CD14-positive monocyte (primary cell): ENCODE data around the gene MIAT. TPM values are rescaled to one million over a fixed set of nuclear protein-coding genes. Genes with fewer than 3 reads are reported as not detected.

Experiments used
- DNase-seq, 3 donors: peaks; one replicate each; pipeline ENCODE4 v3.0.0-alpha.2; 2011 to 2022
- H2AFZ ChIP-seq: 2 replicates; pipeline ENCODE4 v1.6.0; 2012; ENCODE audit warnings: mild to moderate bottlenecking, low read depth, low read length, inconsistent platforms; ENCODE audit not compliant: insufficient read depth, poor library complexity, severe bottlenecking
- H3K27ac ChIP-seq, 2 donors: 1 replicate in 1 of 2; 2 replicates in 1 of 2; pipeline ENCODE4 v1.5.1; 2012 to 2013; ENCODE audit warnings: low read length in 2 of 2, control low read depth in 1 of 2, inconsistent platforms in 1 of 2, low read depth in 1 of 2, mild to moderate bottlenecking in 1 of 2
- H3K27me3 ChIP-seq, 2 donors: one replicate each; pipeline versions ENCODE4 v1.6.0 to v1.6.1; 2011 to 2013; ENCODE audit warnings: low read length in 2 of 2; ENCODE audit not compliant: control insufficient read depth in 2 of 2, insufficient read depth in 2 of 2
- H3K36me3 ChIP-seq, 2 donors: replicated peaks in 1 of 2; 1 replicate in 1 of 2; 2 replicates in 1 of 2; pipeline versions ENCODE4 v1.5.1 to v1.6.1; 2012 to 2013; ENCODE audit warnings: low read length in 2 of 2, control low read depth in 1 of 2, inconsistent platforms in 1 of 2, mild to moderate bottlenecking in 1 of 2; ENCODE audit not compliant: insufficient read depth in 2 of 2, control insufficient read depth in 1 of 2
- H3K4me1 ChIP-seq, 2 donors: 1 replicate in 1 of 2; 2 replicates in 1 of 2; pipeline versions ENCODE4 v1.5.1 to v1.6.1; 2012 to 2013; ENCODE audit warnings: low read length in 2 of 2, control low read depth in 1 of 2, inconsistent platforms in 1 of 2, mild to moderate bottlenecking in 1 of 2, moderate library complexity in 1 of 2; ENCODE audit not compliant: insufficient read depth in 2 of 2, control insufficient read depth in 1 of 2
- H3K4me2 ChIP-seq: replicated peaks from 2 replicates; pipeline ENCODE3; 2012; ENCODE audit warnings: low read length, moderate library complexity, mild to moderate bottlenecking; ENCODE audit not compliant: poor library complexity, severe bottlenecking; ENCODE audit errors: extremely low read depth
- H3K4me3 ChIP-seq, 3 experiments: fragments of 200-600 bp in 1 of 3; sonication (generic) in 1 of 3; replicated peaks in 1 of 3; 1 replicate in 2 of 3; 2 replicates in 1 of 3; pipeline ENCODE4 v1.5.1; 2011 to 2013; ENCODE audit warnings: low read length in 3 of 3, mild to moderate bottlenecking in 3 of 3, control low read depth in 2 of 3, low read depth in 2 of 3, inconsistent platforms in 1 of 3, moderate library complexity in 1 of 3
- H3K79me2 ChIP-seq: 2 replicates; pipeline ENCODE4 v1.6.0; 2012; ENCODE audit warnings: mild to moderate bottlenecking, control low read depth, inconsistent platforms, low read length, moderate library complexity; ENCODE audit not compliant: insufficient read depth
- H3K9ac ChIP-seq: 2 replicates; pipeline ENCODE4 v1.6.0; 2017; ENCODE audit warnings: low read length, mild to moderate bottlenecking; ENCODE audit not compliant: insufficient read depth, poor library complexity, severe bottlenecking
- H3K9me3 ChIP-seq, 2 donors: replicated peaks in 1 of 2; 1 replicate in 1 of 2; 2 replicates in 1 of 2; pipeline versions ENCODE4 v1.5.1 to v1.6.1; 2012 to 2013; ENCODE audit warnings: low read length in 2 of 2, control low read depth in 1 of 2; ENCODE audit not compliant: control insufficient read depth in 1 of 2, insufficient read depth in 1 of 2
- H4K20me1 ChIP-seq: 2 replicates; pipeline ENCODE4 v1.6.0; 2012; ENCODE audit warnings: mild to moderate bottlenecking, low read length, control low read depth, moderate library complexity; ENCODE audit not compliant: insufficient read depth
- H3K27ac Mint-ChIP-seq, 7 donors: one replicate each; pipeline ENCODE4 v1.8.0; 2020; ENCODE audit warnings: mild to moderate bottlenecking in 7 of 7, mixed read lengths in 7 of 7, moderate library complexity in 6 of 7, inconsistent platforms in 2 of 7
- H3K27me3 Mint-ChIP-seq, 3 donors: one replicate each; pipeline ENCODE4 v1.8.0; 2021 to 2022; ENCODE audit warnings: low read depth in 3 of 3, mild to moderate bottlenecking in 3 of 3, mixed read lengths in 3 of 3, moderate library complexity in 3 of 3, inconsistent platforms in 1 of 3
- H3K36me3 Mint-ChIP-seq, 2 donors: one replicate each; pipeline ENCODE4 v1.8.0; 2020; ENCODE audit warnings: mixed read lengths in 2 of 2, inconsistent platforms in 1 of 2, mild to moderate bottlenecking in 1 of 2
- H3K4me1 Mint-ChIP-seq: one replicate; pipeline ENCODE4 v1.8.0; 2020; ENCODE audit warnings: mild to moderate bottlenecking, mixed read lengths
- H3K4me3 Mint-ChIP-seq, 2 donors: one replicate each; pipeline ENCODE4 v1.8.0; 2020; ENCODE audit warnings: mild to moderate bottlenecking in 2 of 2, mixed read lengths in 2 of 2, moderate library complexity in 1 of 2
- H3K9me3 Mint-ChIP-seq, 7 donors: one replicate each; pipeline ENCODE4 v1.8.0; 2020 to 2022; ENCODE audit warnings: mixed read lengths in 7 of 7, mild to moderate bottlenecking in 6 of 7, moderate library complexity in 6 of 7, inconsistent platforms in 2 of 7
- WGBS: methylation state at CpG from one replicate; pipeline ENCODE4 v1.1.5; 2013; ENCODE audit warnings: missing lambda C conversion rate; ENCODE audit not compliant: insufficient coverage; 5-methylcytosine and 5-hydroxymethylcytosine counted together
- intact Hi-C, 2 donors: fragments of 100-400 bp; cut with micrococcal nuclease; formaldehyde crosslinking; loops; one replicate each; pipeline versions ENCODE4 v1.15.0 to v1.15.1; 2023
- polyA plus RNA-seq, 3 donors: library from polyadenylated mRNA; depleted of rRNA in 1 of 3; unstranded in 2 of 3; stranded (reverse) in 1 of 3; fragments of 300-500 nt in 2 of 3; fragments of >200 nt in 1 of 3; fragmentation: Illumina TruSeq in 2 of 3; gene quantifications; 1 replicate in 2 of 3; 2 replicates in 1 of 3; pipeline ENCODE4 v1.2.3, GENCODE V29; 2012 to 2021
- TF ChIP-seq, protein P1 (sequence below): fragments of 200-600 bp; IDR thresholded peaks from one replicate; pipeline ENCODE4 v1.8.0; 2022; ENCODE audit warnings: antibody characterized with exemption, mild to moderate bottlenecking

Gene MIAT
- polyA plus RNA-seq, 3 donors = 0.02 to 0.17 (median 0.03) TPM

DNA sequence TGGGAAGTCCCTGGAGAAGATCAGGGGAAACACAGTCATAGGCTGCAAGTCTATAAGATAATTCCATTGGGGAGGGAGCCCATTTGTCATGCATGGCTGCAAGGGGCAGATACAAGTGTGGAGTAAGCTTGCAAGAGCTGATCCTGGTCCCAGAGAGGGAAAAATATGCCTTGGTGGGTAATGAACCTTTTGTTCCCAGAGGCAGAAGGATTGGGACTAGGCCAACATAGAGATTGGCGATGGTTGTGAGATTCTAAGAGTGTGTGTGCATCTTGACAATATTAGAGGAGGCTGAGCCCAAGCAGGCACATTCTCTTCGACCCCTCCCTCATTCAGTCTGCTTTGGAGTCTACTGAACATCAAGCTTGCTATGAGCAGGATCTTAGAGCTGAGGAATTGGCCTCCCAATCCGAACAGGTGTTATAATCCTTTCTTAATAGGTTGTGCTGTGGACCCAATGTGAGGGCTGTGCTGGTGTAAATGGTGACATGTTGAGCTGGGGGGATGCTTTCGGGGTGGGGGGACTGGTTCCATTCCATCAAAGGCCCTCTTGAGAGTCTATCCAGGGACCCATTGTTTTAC is 18.4 kb downstream of the MIAT start:
- no peak overlapping the region for H3K9ac ChIP-seq
- no peak overlapping the region for H2AFZ ChIP-seq
- Mint-ChIP-seq H3K27ac (peak overlapping the region in 4 of 7 donors; percentile 23 to 68 (median 53)), H3K36me3 (peaks cover 22 to 29% of the 10 kb centered on the region in 2 donors), H3K4me3 (no peak overlapping the region), H3K9me3 (peaks cover 0 to under 1% (median 0%) of the 10 kb centered on the region in 7 donors), H3K27me3 (no peaks in the 10 kb centered on the region), H3K4me1 (peaks cover 55% of the 10 kb centered on the region)
- H3K27ac ChIP-seq = no peak overlapping the region
- peaks cover 57% of the 10 kb centered on the region for H3K79me2 ChIP-seq
- WGBS = no CpG with 5 or more reads among the region's 4 CpGs
- peaks cover 42 to 44% of the 10 kb centered on the region in 2 donors for H3K4me1 ChIP-seq
- H3K4me3 ChIP-seq = no peak overlapping the region
- no peaks in the 10 kb centered on the region for H3K27me3 ChIP-seq
- DNase-seq = no peak
- H4K20me1 ChIP-seq = peaks cover 30% of the 10 kb centered on the region
- TF ChIP-seq, protein P1, sequence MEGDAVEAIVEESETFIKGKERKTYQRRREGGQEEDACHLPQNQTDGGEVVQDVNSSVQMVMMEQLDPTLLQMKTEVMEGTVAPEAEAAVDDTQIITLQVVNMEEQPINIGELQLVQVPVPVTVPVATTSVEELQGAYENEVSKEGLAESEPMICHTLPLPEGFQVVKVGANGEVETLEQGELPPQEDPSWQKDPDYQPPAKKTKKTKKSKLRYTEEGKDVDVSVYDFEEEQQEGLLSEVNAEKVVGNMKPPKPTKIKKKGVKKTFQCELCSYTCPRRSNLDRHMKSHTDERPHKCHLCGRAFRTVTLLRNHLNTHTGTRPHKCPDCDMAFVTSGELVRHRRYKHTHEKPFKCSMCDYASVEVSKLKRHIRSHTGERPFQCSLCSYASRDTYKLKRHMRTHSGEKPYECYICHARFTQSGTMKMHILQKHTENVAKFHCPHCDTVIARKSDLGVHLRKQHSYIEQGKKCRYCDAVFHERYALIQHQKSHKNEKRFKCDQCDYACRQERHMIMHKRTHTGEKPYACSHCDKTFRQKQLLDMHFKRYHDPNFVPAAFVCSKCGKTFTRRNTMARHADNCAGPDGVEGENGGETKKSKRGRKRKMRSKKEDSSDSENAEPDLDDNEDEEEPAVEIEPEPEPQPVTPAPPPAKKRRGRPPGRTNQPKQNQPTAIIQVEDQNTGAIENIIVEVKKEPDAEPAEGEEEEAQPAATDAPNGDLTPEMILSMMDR = no peak
- H3K4me2 ChIP-seq = no peak overlapping the region
- no peaks in the 10 kb centered on the region for H3K9me3 ChIP-seq
- intact Hi-C loops = loop anchor here in 1 of 2 donors (10.0 kb wide), 1 partner anchor 91 kb away; no protein-coding TSS in a partner anchor
- H3K36me3 ChIP-seq = peaks cover 8 to 18% of the 10 kb centered on the region in 2 donors

DNA sequence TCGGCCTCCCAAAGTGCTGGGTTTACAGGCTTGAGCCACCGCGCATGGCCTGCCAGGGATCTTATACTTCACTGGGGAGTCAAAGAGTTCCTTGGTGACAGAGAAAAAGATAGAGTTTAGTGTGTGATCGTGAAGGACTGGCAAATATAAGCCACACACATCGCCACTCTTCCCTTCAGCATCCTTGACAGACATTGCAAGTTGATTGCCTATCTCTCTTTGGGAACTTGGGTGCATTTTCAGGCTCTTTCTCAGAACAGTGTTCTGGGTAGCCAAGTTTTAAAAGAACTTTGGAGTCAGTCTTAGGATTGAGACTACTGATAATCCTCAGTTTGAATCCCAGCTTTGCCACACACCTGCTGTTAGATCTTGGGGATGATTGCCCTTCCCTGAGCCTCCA is 19.8 kb downstream of the MIAT start:
- H3K4me1 ChIP-seq = peaks cover 27 to 30% of the 10 kb centered on the region in 2 donors
- H3K9ac ChIP-seq = no peak overlapping the region
- no peak overlapping the region for H2AFZ ChIP-seq
- WGBS = no CpG with 5 or more reads among the region's 5 CpGs
- Mint-ChIP-seq H3K27ac (peak overlapping the region in 1 of 7 donors; percentile 44), H3K4me1 (peaks cover 40% of the 10 kb centered on the region), H3K27me3 (no peaks in the 10 kb centered on the region), H3K4me3 (no peak overlapping the region), H3K36me3 (peaks cover 36 to 44% of the 10 kb centered on the region in 2 donors), H3K9me3 (peaks cover 2 to 10% (median 4%) of the 10 kb centered on the region in 7 donors)
- H3K36me3 ChIP-seq = peaks cover 21 to 33% of the 10 kb centered on the region in 2 donors
- no peak overlapping the region for H3K4me2 ChIP-seq
- H3K27ac ChIP-seq = no peak overlapping the region
- H3K79me2 ChIP-seq = peaks cover 61% of the 10 kb centered on the region
- no peak overlapping the region for H3K4me3 ChIP-seq
- peaks cover 30% of the 10 kb centered on the region for H4K20me1 ChIP-seq
- H3K27me3 ChIP-seq = no peaks in the 10 kb centered on the region
- DNase-seq = no peak
- TF ChIP-seq, protein P1 = no peak
- H3K9me3 ChIP-seq = peaks cover 3 to 10% of the 10 kb centered on the region in 2 donors
- intact Hi-C loops = loop anchor here in 1 of 2 donors (10.0 kb wide), 1 partner anchor 92 kb away; no protein-coding TSS in a partner anchor
